ENCODE results near the gene DDX39A. TPM values are rescaled to one million over a fixed set of nuclear protein-coding genes. Genes with fewer than 3 reads are reported as not detected.
"Not testable (repeated sequence)": the region's sequence is repeated elsewhere in the genome, so short reads cannot be mapped to it uniquely, and the experiment has no call there.

Gene DDX39A
- total RNA-seq, 2 donors from 2014 or later = 25.5 to 29.8 TPM

DNA sequence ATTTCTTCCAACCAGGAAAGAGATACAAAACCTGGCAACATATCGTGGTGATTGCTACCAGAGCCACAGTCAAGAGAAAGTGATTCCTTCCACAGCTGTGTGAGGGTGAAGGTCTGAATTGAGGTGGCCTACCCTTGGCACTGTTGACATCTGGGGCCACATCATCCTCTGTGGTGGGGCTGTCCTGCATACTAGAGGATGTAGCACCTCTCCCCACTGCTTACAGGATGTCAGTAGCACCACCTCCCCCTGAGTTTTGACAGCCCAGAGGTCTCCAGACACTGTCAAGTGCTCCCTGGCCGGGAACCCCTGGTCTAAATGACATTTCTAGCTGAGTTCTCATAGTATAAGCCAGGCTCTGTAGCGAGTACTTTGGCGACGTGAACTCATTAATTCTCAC, 40.6 kb upstream of the DDX39A start:
- Histone ChIP-seq H3K27me3 (no peaks in the 10 kb centered on the region), H3K4me1 (no peaks in the 10 kb centered on the region), H3K27ac (no peak overlapping the region), H3K4me3 (no peak overlapping the region), H3K9me3 (no peaks in the 10 kb centered on the region), H3K36me3 (peaks cover 73% of the 10 kb centered on the region)
- TF ChIP-seq, protein P1, sequence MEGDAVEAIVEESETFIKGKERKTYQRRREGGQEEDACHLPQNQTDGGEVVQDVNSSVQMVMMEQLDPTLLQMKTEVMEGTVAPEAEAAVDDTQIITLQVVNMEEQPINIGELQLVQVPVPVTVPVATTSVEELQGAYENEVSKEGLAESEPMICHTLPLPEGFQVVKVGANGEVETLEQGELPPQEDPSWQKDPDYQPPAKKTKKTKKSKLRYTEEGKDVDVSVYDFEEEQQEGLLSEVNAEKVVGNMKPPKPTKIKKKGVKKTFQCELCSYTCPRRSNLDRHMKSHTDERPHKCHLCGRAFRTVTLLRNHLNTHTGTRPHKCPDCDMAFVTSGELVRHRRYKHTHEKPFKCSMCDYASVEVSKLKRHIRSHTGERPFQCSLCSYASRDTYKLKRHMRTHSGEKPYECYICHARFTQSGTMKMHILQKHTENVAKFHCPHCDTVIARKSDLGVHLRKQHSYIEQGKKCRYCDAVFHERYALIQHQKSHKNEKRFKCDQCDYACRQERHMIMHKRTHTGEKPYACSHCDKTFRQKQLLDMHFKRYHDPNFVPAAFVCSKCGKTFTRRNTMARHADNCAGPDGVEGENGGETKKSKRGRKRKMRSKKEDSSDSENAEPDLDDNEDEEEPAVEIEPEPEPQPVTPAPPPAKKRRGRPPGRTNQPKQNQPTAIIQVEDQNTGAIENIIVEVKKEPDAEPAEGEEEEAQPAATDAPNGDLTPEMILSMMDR (IDR thresholded peaks at IDR 0.05) = no peak
- no peak for DNase-seq (ENCODE audit: low spot score)

DNA sequence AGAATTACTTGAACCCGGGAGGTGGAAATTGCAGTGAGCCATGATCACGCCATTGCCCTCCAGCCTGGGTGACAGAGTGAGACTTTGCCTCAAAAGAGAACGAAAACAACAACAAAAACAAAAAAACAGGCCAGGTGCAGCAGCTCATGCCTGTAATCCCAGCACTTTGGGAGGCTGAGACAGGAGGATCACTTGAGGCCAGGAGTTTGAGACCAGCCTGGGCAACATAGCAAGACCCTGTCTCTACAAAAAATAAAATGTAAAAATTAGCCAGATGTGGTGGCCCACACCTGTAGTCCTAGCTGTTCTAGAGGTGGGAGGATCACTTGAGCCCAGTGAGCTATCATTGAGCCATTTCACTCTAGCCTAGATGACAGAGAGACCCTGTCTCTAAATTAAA, 33.2 kb upstream of the DDX39A start:
- H3K27ac ChIP-seq; H3K4me1 ChIP-seq; DNase-seq (ENCODE audit: low spot score); H3K4me3 ChIP-seq; H3K27me3 ChIP-seq; H3K9me3 ChIP-seq: not testable (repeated sequence)
- H3K36me3 ChIP-seq = peaks cover 74% of the 10 kb centered on the region

DNA sequence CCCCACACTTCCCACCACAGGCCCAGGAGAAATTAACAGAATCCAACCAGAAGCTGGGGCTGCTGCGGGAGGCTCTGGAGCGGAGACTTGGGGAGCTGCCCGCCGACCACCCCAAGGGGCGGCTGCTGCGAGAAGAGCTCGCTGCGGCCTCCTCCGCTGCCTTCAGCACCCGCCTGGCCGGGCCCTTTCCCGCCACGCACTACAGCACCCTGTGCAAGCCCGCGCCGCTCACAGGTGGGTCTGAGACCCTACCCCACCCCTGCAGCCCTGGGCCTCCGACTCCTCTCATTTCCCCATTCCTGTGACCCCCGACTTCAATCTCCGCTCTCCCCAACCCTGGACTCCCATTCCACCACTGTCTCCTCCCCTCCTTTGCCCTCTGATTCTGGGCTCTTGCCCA, 31.7 kb upstream of the DDX39A start:
- TF ChIP-seq, protein P1 (IDR thresholded peaks at IDR 0.05) = no peak
- H3K36me3 ChIP-seq = peaks cover 84% of the 10 kb centered on the region
- DNase-seq (ENCODE audit: low spot score) = no peak
- no peak overlapping the region for H3K27ac ChIP-seq
- no peaks in the 10 kb centered on the region for H3K4me1 ChIP-seq
- H3K27me3 ChIP-seq = no peaks in the 10 kb centered on the region
- no peaks in the 10 kb centered on the region for H3K9me3 ChIP-seq
- H3K4me3 ChIP-seq = no peak overlapping the region

DNA sequence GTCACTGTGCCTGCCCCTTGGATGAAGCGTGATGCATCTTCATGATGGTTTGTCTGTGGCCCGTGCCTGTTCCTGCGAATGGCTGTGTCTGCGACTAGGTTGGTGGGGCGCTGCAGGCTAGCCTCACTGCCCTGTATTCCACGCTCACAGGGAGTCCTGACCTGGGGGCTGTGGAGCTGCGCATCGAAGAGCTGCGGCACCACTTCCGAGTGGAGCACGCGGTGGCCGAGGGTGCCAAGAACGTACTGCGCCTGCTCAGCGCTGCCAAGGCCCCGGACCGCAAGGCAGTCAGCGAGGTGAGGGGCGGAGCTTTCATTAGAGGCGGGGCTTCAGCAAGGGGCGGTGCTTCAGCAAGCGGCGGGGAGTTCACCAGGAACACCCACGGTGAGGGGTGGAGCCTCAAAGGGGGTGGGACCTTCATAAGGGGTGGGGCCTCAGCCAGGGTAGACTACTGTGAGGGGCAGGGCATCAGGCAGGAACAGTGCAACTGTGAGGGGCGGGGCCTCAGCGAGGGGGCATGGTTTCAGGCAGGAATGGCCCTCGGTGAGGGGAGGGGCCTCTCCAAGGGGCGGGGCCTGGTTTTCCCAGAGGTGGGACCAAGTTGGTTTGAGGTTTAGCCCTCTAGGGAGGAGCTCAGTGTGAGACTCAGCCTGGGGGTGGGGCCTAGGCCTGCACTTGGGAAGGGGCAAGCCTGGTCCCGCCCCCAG, 31.2 kb upstream of the DDX39A start:
- Histone ChIP-seq H3K9me3 (no peaks in the 10 kb centered on the region), H3K27me3 (no peaks in the 10 kb centered on the region), H3K36me3 (peaks cover 89% of the 10 kb centered on the region), H3K4me3 (no peak overlapping the region), H3K27ac (no peak overlapping the region), H3K4me1 (no peaks in the 10 kb centered on the region)
- TF ChIP-seq, protein P1 (IDR thresholded peaks at IDR 0.05) = no peak
- no peak for DNase-seq (ENCODE audit: low spot score)

DNA sequence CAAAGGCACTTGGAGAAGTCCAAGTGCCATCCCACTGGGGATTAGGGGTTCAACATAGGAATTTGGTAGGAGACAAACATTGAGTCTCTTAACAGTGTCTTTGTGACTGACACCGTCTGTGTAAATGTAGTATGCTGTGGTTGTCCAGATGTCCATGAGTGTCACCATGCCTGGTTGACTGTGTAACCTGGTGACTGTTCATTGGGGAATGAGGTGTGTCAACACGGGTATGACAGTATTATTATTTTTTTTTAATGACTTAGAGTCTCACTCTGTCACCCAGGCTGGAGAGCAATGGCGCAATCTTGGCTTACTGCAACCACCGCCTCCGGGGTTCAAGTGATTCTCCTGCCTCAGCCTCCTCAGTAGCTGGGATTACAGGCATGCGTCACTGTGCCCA, 30.2 kb upstream of the DDX39A start:
- no peaks in the 10 kb centered on the region for H3K27me3 ChIP-seq
- peaks cover 93% of the 10 kb centered on the region for H3K36me3 ChIP-seq
- DNase-seq (ENCODE audit: low spot score) = no peak
- TF ChIP-seq, protein P1 (IDR thresholded peaks at IDR 0.05) = no peak
- H3K9me3 ChIP-seq = no peaks in the 10 kb centered on the region
- no peak overlapping the region for H3K27ac ChIP-seq
- no peaks in the 10 kb centered on the region for H3K4me1 ChIP-seq
- H3K4me3 ChIP-seq = no peak overlapping the region

DNA sequence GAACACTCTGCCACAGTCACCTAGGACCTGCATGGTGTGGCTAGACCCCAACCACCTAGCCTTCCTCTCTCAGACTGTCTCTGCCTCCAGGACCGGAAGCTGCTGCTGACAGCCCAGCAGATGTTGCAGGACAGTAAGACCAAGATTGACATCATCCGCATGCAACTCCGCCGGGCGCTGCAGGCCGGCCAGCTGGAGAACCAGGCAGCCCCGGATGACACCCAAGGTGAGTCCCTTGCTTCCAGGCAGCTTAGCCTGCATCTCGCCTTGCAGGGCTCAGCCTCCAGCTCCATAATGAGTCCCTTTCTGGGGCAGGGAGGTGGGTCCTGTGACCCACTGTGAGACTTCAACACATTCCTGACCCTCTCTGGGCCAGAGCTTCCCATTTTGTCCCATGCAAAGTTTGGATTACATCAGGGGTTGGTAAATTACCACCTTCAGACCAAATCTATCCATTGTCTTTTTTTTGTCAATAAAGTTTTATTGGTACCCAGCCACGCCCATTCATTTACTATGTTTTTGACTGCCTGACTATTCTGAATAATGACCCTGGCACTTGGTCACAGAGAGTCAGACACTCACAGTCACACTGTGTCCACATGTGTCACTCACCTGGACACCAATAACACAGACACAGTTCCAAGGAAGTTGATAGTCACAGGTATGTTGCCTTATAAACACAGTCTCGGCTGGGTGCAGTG, 27.3 kb upstream of the DDX39A start:
- TF ChIP-seq, protein P1 (IDR thresholded peaks at IDR 0.05) = no peak
- Histone ChIP-seq H3K4me3 (no peak overlapping the region), H3K27ac (no peak overlapping the region), H3K36me3 (peaks cover 99% of the 10 kb centered on the region), H3K9me3 (no peaks in the 10 kb centered on the region), H3K4me1 (peaks cover 0 to under 1% of the 10 kb centered on the region in 2 donors), H3K27me3 (no peaks in the 10 kb centered on the region)
- DNase-seq (ENCODE audit: low spot score) = no peak

Data from right atrium auricular region (tissue), 2 donors.